PC-9 (cell line): ENCODE results near the gene KLK15.

Experiments
- CTCF ChIP-seq: fragments of 200-600 bp; sonication (generic); conservative IDR thresholded peaks from 2 replicates; pipeline ENCODE4 v1.6.1; 2017; ENCODE audit warnings: mixed run types, antibody characterized with exemption, mild to moderate bottlenecking, moderate library complexity
- EZH2 ChIP-seq: fragments of 200-600 bp; sonication (generic); IDR thresholded peaks from 2 replicates; pipeline ENCODE4 v1.8.0; 2017; ENCODE audit warnings: antibody characterized with exemption, low read depth

GRCh38 chr19:50784710-50785109 lies 48.7 kb downstream of the KLK15 start:
- TF ChIP-seq CTCF (no peak), EZH2 (no peak)
